Astrocyte of the spinal cord (primary cell): ENCODE measurements around the gene C4orf33.
A peak's percentile ranks its signal among the peaks of the same experiment; 100 is the strongest.
"Not testable (repeated sequence)": the region's sequence is repeated elsewhere in the genome, so short reads cannot be mapped to it uniquely, and the experiment has no call there.

Source experiments
- DNase-seq: peaks from one replicate; pipeline ENCODE4 v3.0.0; 2011; ENCODE audit warnings: low read depth, low spot score
- H3K4me3 ChIP-seq: 2 replicates; pipeline ENCODE4 v1.5.1; 2011; ENCODE audit warnings: low read depth, mild to moderate bottlenecking, low read length, moderate library complexity
- CTCF ChIP-seq: IDR thresholded peaks from 2 replicates; pipeline ENCODE4 v1.5.1; 2012; ENCODE audit warnings: low read depth, mild to moderate bottlenecking, low read length, inconsistent platforms
- in situ Hi-C: cut with HindIII; loops from 2 replicates; pipeline ENCODE4 v1.10.0; 2017; ENCODE audit warnings: low sequenced_read_pairs

The C4orf33 gene

GRCh38 chr4:129095811-129096454, at the start of gene C4orf33:
Gene C4orf33, plus strand, starts transcription at chr4:129096152. Its CDS starts 6,459 bp downstream, at chr4:129102611.
- TF ChIP-seq CTCF, result no peak
- peak within 1 kb of the TSS; percentile 64 for H3K4me3 ChIP-seq
- in situ Hi-C loops, result no loop called here
- peak; percentile 83 for DNase-seq

GRCh38 chr4:129059028-129059427, 36.9 kb upstream of the C4orf33 start:
- in situ Hi-C loops, result no loop called here
- no peak overlapping the region for H3K4me3 ChIP-seq
- DNase-seq, result no peak
- TF ChIP-seq CTCF, result no peak

- in situ Hi-C loops, result no loop called here
- DNase-seq, result no peak
- TF ChIP-seq CTCF, result no peak
- H3K4me3 ChIP-seq, result no peak overlapping the region
Observed at GRCh38 chr4:129062580-129062979, 33.4 kb upstream of the C4orf33 start.

DNA sequence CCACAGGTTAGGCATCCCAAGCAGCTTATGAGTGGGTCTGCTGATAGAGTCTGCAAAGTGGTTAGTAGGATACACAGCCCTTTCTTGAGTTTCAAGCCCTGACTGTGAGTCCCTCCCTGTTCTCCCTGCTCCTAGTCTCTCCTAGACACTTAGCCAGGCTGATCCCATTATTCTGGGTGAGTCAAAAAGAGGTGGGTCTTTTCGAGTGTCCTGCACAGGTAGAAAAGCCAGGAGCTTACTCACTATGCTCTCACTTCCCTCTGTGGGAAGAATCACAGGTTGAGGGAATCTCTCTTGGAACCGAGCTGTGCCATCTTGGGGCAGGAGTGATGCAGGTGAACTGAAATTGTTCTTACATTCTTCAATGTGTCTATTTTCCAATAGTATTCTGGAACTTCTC, 32.3 kb upstream of the C4orf33 start:
- in situ Hi-C loops, result no loop called here

GRCh38 chr4:129064717-129065116, 31.2 kb upstream of the C4orf33 start:
- TF ChIP-seq CTCF, result no peak
- no peak overlapping the region for H3K4me3 ChIP-seq
- in situ Hi-C loops, result no loop called here
- peak; percentile 81 for DNase-seq

More for the DNA sequence above, 32.3 kb upstream of the C4orf33 start:
- no peak overlapping the region for H3K4me3 ChIP-seq
- no peak for TF ChIP-seq CTCF
- DNase-seq, result no peak

GRCh38 chr4:129069537-129069936, 26.4 kb upstream of the C4orf33 start:
- H3K4me3 ChIP-seq, in situ Hi-C loops, DNase-seq: not testable (repeated sequence)

- DNase-seq, result no peak
- H3K4me3 ChIP-seq, result no peak overlapping the region
- no peak for TF ChIP-seq CTCF
- in situ Hi-C loops, result no loop called here
Observed at GRCh38 chr4:129077326-129077725, 18.6 kb upstream of the C4orf33 start.
